GM19468 (cell line): ENCODE results near the gene EGFL8.
"Not testable (repeated sequence)": the region's sequence is repeated elsewhere in the genome, so short reads cannot be mapped to it uniquely, and the experiment has no call there.

Experiments used
- ATAC-seq: cut with Tn5 transposase; IDR thresholded peaks from one replicate; pipeline ENCODE4 v1.9.1; 2021; ENCODE audit warnings: mild to moderate bottlenecking, moderate library complexity, moderate number of reproducible peaks; ENCODE audit not compliant: unreplicated experiment; ENCODE audit errors: extremely low read depth

The EGFL8 gene

GRCh38 chr6:32181915-32182529, 17.6 kb downstream of the EGFL8 start:
- no peak for ATAC-seq

DNA sequence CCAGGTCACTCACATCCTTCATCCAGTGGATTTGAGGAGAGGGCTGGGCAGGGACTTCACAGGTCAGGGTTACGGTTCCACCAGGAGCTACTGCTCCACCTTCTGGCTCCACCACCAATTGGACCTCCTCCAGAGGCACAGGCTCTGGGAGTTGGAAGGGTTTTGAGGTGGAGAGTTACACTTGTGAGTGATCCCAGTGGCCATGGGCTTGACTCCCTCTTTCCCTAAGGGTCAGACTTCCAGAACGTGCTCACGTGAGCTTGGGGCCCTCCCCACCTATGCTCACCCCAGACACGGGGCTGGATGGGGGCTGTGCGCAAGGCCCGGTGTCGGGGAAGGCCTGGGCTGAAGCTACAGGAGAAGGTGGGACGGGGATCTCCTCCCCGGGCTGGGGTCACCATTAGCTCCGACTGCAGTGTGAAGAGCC, 18.2 kb downstream of the EGFL8 start:
- ATAC-seq = no peak

DNA sequence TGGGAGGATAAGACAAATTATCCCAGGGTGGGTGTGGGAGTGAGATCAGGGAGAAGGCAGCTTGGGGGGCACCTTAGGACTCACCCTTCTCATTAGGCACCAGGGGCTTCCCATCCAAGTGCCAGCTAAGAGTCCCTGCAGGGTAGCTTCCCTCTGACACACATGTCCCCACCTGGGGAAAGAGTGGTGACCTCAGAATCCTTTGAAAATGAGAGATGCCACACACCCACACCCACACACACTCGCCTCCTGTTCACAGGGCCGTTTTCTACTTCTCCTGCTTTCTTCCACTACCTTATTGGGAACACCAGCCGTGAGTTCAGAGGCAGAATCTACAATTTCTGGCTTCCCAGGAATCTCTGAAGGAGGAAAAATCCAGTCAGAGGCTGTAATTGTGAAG, 18.6 kb downstream of the EGFL8 start:
- ATAC-seq = no peak

GRCh38 chr6:32183483-32184083, 19.2 kb downstream of the EGFL8 start:
- no peak for ATAC-seq

DNA sequence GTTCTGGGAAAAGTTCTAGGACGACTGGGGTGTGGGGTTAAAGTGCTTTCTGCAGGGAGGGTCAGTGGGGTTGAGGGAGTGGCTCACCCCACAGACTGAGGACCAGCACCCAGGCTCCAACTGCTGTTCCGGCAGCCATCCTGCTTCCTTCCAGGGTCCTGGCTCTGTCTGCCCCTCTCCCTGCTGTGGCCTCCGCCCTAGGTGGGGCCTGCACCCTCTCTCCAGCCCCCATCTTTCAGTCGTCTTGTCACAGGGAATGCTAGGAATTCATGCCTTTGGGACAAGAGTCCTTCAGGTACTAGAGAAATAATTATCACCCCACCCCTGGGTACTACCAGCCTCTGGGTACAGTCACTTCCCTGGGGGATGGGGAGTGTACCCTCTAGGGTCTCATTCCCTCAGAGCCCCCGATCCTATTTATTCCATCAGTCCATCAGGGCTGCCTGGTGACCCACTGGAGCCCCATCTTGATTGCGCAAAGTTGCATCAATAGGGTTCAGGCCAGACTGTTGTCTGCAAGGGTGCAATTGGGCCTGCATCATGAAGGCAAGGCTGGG, 19.8 kb downstream of the EGFL8 start, which contains the start of gene AGER:
Gene AGER (minus strand): TSS at position 170 of the 557 bp plus-strand sequence. CDS start 31 bp downstream, at position 139.
- ATAC-seq = no peak

DNA sequence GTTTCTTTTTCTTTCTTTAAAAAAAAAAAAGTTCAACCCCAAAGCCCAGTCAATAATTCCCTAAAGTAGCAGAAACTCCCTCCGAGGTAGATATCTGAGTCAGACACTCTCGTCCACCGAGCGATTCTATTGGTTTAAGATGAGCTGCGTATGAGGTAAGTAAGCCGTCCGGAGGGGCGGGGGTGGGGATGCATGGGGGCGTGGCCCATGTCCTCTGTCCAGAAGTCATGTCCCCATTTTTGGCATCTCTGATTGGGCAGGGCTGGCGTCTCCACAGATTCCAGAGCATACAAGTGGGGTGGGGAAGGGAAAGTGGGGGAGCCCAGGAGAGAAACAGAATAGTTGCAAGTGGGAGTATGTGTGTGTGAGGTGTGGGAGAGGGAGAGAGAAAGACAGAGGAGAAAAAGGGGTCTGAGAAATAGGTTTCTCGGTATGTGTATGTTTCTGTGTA, 21.3 kb downstream of the EGFL8 start:
- ATAC-seq = not testable (repeated sequence)

- not testable (repeated sequence) for ATAC-seq
These were observed 21.9 kb downstream of the EGFL8 start for GRCh38 chr6:32186151-32186840.

GRCh38 chr6:32187009-32187709, 22.8 kb downstream of the EGFL8 start:
- no peak for ATAC-seq

- not testable (repeated sequence) for ATAC-seq
These were observed 23.5 kb downstream of the EGFL8 start for GRCh38 chr6:32187725-32188380.

DNA sequence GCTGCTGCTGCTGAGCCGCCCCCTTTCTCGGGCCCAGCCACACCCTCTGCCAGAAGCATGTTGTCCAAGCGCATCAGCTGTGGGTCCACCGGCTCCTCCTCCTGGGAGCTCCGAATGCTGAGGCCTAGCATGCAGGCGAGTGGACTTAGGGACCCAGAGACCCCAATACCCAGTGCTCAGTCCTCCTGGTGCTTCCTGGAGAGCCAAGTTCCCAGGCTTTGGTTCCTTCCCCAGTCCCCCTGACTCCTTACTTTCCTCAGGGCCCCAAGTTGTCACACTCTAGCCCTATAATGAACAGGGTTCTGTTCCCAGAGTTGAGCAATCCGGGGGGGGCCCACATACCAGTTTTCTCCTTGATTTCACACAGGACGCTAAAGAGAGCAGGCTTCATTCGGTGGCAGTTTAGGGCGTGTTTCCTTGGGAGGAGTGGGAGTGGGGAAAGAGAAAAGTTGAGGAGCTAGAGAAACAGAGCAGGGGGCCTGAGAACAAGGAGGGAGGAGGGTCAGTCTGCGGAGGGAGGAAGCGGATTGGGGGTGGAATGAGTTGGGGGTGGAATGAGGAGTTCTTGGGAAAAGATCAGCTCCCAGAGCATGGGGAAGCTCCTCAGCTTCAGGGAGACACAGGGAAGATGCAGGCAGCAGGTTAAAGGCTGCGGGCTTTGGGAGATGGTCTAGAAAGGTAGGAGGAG, 24.1 kb downstream of the EGFL8 start:
- ATAC-seq = no peak

DNA sequence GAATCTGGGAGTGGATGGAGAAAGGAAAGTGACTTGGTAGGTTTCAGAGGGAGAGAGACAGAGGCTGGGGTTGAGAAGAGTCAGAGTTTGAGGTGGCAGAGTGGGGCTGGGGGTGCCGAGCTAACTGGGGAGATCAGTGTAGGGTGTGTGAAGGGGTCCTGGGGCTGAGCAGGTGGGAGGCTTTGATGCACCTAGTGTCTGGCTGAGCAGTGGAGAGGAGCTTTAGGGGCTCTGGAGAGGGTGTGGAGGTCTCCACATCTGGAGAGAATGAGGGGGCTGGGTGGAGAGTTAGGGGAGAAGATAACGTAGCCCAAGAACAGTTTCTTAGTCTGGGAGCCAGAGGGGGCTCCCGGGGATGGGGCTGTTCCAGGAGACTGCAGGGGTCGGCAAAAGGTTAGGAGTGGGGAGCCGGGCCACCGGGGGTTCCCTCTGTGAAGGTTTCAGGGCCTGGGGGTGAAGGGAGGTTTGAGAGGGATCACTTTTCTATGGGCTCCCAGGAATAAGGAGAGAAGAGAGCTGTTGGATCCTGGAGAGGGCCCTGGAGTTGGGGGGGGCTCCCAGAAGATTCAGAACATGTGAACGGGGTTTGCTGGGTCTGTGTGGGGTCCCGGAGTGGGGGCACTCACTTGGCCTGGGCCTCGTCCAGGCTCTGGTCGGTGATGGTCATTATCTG, 24.8 kb downstream of the EGFL8 start:
- no peak for ATAC-seq

DNA sequence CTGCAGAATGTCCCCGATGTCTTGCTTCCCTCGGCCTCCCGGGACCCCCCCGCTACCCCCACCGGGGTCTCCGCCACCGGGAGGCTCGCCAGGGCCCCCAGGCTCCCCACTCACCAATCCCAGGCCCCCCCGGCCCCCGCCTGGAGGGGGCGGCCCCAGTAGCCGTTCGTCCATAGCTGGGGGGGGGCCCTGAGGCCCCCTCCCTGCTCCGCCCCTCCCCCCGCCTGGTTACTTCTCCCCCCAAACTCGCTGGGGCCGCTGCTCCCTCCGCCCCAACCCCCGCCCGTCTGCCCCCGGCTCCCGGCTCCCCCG, 25.3 kb downstream of the EGFL8 start:
- no peak for ATAC-seq

DNA sequence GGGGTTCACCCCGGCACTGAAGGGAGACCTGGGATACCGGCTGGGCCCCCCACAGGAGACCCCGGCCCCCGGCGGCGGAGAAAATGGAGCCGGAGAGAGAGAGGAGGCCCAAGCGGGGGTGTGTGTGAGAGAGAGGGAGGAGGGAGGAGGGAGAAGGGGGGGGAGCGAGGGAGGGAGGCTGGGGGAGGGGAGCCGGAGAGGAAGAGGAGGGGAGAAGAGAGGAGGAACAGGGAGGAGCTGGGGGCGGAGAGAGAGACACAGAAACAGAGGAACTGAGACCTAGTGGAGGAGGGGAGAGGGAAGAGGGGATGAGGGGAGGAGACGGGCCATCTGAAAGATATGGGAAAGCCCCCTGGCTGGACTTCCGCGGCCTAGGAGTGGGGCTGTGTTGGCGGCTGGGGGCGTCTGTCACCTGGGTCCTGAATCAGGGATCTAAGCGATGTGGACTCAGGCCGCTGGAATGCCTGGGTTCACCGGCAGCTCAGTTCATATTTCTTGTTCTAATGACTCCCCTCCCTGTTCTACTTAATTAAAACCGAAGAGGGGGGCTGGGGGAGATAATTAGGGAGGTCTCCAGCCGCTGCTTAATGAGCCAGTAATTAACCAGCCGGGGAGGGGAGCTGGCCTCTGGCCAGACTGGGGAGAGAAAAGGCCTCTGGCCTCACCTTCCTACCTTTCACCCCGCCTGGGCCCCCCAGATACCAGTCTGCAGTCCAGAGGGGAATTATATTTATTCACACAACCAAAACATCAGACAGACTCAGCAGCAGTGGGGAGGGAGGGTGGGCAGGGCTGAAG, 25.9 kb downstream of the EGFL8 start, which contains the start of gene PBX2:
Gene PBX2 (minus strand): TSS at position 149 of the 798 bp plus-strand sequence. CDS start 287 bp downstream, outside the sequence.
- ATAC-seq = no peak

- ATAC-seq = no peak
These were observed 26.7 kb downstream of the EGFL8 start for GRCh38 chr6:32190911-32191677.

- ATAC-seq = no peak
These were observed 27.6 kb downstream of the EGFL8 start for GRCh38 chr6:32191696-32192607.

DNA sequence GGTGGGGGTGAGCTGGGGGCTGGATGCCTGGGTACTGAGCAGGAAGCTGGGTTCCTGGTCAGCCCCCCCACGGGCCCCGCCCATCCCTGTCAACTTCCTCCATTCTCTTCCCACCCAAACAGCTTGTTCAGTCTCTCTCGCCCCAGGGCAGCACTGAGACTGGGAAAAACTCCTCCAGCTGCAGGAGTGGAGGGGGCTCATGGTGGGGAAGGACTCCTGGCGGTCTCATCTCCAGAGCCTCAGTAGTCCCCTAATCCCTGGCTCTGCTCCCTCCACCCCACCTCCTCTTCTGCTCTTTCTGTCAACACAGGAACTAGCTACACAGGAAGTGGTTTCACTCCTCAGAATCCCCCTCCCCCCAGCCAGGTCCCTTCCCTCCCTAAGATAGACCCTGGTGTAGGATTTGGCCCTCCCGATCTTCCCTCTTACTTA, 28.2 kb downstream of the EGFL8 start, which contains the start of gene GPSM3:
Gene GPSM3 (minus strand): TSS at position 36 of the 432 bp plus-strand sequence. CDS start 130 bp downstream, outside the sequence.
- no peak for ATAC-seq
